GM19463 (cell line): Measurements from ENCODE around the gene SH2D1B.
"Not testable (repeated sequence)": the region's sequence is repeated elsewhere in the genome, so short reads cannot be mapped to it uniquely, and the experiment has no call there.

ENCODE experiments used
- ATAC-seq: cut with Tn5 transposase; IDR thresholded peaks from one replicate; pipeline ENCODE4 v1.9.1; 2021; ENCODE audit warnings: mild to moderate bottlenecking, moderate library complexity; ENCODE audit not compliant: unreplicated experiment

The SH2D1B gene

DNA sequence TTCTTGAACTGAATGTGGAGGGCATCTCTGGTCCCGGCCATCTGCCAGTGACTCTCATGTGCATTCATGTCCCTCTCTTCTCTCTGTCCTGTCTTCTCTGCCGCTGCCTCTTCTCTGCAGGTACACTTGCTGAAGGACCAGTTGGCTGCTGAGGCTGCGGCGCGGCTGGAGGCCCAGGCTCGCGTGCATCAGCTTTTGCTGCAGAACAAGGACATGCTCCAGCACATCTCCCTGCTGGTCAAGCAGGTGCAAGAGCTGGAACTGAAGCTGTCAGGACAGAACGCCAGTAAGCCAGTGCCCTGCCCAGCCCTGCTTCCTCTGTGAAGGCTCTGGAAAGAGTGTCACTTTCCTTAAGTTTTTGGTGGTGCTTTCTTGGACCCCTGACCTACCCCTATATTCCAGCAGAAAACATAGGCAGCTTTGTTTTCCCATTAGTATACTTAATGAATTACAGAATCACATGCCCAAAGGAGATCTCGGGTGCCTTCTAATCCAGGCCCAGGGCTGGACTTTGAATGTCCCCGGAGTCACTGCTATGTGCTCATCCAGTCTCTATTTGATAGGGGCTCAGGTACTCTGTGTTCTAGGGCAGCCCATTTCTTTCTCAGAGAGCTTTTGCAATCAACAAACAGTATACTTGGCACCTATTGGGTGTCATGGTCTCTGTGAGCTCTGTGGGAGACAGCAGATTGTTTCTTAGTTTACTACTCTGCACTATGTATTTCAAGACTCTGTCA is 46.5 kb downstream of the SH2D1B start:
- no peak for ATAC-seq

- no peak for ATAC-seq
Measured at GRCh38 chr1:162364498-162364897, 47.4 kb downstream of the SH2D1B start.

GRCh38 chr1:162363823-162364222 is 48.1 kb downstream of the SH2D1B start:
- no peak for ATAC-seq

DNA sequence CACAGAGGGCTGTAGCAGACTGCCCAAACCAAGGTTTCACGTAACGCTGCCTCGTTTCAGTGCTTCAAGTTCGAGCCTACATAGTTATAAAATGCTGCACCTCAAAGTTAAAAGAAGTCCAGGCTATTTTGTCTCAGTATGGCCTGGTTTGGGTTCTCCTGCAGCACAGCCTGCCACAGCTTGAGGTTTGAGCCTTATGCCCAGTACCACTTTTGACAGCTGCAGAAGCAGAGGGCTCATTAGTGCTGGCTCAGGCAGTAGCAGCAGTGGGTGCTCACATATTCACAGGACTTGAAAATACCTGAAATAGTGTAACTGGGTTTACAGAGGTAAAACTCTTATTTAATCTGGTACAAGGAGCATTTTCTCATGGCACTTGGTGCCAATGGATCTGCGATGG is 50.6 kb downstream of the SH2D1B start:
- peak; percentile 59 for ATAC-seq

- no peak for ATAC-seq
Measured at GRCh38 chr1:162360874-162361260, 51.1 kb downstream of the SH2D1B start.

- ATAC-seq: no peak
Measured at GRCh38 chr1:162360237-162360873, 51.6 kb downstream of the SH2D1B start.

- ATAC-seq: no peak
Measured at GRCh38 chr1:162359523-162360236, 52.3 kb downstream of the SH2D1B start.

DNA sequence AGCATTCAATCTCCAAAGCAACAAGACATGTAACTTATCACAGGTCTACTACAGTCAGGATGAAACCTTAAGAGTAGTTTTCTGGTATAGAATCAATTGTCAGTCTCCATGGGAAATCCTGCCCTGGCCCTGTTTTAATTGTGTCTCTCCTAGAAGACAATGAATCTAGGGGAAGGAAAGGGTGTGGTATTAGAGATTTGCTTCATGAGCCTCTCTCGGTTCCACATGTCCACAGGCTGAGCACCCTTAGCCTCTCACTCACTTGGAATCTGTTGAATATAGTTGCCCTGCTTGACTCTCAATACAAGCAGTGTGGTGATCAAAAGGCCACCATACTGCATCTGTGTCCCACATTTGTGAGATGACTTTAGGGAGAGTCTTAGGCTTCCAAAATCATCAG is 53.0 kb downstream of the SH2D1B start:
- no peak for ATAC-seq

DNA sequence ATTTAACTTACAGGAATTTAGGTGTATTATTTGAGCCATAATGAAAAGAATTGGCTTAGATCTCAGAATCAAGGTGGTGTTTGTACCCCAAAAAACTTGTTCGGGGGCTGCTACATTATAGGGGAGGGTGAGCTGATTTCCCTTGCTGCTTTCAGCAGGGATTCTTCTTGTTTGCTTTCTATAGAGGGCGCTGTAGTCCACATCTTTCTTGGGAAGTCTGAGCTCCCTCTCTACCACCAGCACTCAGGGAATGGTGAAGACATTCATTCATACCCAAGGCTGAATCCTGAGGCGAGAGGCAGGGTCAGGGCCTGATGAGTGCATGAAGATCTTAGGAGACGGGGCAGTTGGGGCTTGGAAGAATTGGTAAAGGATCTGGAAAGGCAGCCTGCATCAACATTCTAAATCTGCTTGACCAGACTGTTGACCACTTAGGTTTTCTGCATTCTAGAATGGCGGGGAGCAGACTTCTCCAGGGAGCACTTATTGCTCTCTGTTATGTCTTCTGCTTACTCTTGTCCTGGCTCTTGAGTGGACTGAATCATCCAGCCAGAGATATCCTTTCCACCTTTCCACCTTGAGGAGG is 54.2 kb downstream of the SH2D1B start:
- no peak for ATAC-seq

DNA sequence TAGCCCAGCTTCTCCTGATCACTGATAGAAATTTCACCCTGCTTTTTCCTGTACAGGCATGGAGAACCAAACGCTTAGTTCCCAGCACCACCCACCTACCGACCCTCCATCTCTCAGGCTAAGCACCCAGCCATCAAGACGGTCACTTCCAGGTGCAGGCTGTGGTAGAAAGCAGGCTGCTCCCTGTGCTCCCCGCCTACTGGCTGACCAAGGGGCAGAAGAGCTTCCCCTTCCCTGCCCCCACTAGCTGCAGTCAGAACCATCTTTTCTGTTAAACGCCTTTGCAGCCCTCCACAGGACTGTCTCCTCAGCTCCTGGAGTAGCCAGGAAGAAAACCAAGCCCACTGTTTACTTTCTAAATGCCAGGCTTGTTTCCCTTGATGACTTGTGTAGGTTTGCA is 58.2 kb downstream of the SH2D1B start:
- no peak for ATAC-seq

DNA sequence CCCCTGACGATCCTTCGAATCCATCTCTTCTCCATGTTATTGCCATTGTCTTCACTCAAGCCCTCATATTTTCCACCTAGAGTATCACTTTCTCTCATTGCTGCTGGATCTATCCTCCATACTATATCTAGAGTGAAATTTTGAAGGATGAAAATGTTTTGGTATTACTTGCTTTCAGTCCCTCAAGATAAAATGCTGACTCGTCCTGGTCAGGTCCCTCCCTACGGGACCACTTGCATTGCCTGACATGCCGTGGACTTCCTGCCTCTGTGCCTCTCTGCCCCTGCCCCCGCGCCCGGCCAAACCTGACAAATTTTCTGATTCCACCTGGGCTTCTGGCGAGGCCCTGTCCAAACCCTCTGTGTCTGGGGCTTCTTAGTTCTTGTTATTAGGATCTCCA is 58.9 kb downstream of the SH2D1B start:
- ATAC-seq: no peak

DNA sequence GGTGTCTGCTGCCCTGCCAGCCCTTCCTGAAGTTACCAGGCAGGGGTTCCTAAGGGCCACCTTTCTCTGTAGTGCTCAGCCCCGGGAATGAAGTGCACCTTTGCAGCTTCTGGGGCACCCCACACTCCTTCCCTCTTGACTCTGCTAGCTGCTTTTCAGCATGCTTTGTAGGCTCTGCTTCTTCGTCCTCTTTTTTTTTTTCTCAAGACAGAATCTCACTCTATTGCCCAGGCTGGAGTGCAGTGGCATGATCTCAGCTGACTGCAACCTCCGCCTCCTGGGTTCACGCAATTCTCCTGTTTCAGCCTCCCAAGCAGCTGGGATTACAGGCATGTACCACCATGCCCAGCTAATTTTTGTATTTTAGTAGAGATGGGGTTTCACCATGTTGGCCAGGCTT is 60.1 kb downstream of the SH2D1B start:
- not testable (repeated sequence) for ATAC-seq

DNA sequence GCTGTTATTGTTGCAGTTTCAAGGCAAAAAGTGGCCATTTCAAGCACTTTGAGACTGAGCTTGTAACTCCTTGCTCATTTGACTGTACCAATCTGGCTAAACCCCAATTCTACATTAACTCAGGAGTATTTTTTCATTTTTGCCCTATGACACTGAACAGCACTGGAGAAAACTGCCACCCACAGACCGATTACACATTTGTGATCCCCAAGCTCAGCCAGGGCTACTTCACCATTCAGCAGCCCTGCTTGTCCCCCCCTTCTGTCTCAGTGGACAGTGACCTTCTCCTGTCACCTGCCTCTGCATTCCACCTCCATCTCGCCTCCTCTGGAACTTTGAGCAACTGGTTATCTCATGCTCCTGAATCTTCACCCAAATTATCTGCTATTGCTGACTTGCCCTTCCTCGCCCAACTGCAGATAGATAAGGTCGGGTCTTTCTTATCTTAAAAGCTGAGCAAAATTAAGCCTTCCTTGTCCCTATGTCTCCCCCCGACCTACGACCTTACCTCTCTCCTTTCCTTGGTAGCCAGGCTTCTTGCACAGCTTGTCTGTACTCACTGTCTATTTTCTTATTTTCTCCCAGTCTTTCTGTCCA is 60.6 kb downstream of the SH2D1B start:
- no peak for ATAC-seq

DNA sequence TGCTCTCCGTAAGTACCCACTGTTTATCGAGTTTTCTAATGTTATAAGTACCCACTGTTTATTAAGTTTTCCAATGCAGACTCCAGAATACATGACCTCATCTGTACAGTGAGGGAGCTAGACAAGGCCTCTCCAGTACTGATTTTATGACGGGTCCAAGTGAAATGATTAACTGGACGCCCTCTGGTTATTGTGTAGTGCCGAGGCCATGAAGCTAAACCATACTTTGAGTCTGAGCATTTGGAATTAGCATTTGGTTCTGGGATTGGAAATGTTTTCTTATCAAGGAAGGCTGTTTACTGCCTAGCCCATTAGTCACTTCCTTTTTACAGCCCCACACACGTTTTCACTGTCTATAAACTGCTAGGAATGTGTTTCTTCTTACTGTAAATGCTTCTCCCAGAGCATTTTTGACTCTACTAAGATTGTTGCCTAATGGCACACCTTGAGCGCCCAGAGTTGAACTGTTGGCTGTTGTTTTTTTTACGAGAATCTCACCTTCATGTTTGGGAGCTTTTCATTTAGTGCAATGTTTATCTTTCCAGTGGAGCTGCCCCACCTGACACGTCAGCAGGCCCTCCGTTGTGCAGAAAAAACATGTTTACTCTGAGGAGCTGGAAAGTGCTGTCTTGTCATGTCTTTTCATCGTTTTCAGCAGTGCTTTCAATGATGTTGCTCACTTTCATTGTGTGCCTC is 62.2 kb downstream of the SH2D1B start:
- ATAC-seq: no peak

DNA sequence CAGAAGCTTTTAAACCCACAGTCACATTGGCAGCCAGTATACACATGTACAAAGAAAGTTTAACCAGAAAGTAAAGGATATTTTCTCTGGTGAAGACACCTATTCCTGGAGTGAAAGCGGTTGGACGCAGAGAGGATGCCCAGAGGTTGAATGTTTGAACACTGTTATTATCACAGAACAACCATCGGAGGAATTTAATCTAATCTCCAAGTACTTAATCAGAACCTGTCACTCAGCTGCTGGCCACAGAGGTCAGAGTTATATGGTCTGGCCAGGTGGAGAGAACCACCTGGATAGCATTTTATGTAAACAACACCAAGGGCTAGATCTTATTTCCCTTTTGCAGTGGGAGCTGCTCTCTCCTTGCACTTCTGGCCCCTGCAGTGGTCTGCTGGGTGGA is 64.7 kb downstream of the SH2D1B start:
- no peak for ATAC-seq
